ENCODE data around the gene CTNNB1.

CTNNB1 gene

DNA sequence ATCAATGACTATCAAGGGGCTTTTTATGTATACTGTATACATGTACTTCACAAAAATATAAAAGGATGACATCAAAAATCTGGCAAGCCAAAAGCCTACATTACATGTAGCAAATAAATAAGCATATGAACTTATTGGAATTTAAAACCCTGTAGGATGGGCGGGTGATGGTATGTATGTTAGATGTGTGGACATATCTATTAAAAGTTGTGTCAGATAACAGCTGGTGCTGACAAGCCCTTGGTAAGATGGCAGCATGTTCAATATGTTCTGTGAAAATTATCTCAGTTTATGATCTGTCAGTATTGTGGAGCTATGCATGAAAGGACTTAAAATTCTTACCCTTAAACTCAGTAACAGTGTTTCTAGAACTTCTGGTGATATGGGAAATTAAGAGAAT lies 20.1 kb downstream of the CTNNB1 start:
- Mint-ChIP-seq H3K36me3 (peaks cover 19% of the 10 kb centered on the region), H3K9me3 (no peaks in the 10 kb centered on the region), H3K27ac (no peak overlapping the region), H3K4me1 (peaks cover 22% of the 10 kb centered on the region), H3K4me3 (no peak overlapping the region), H3K27me3 (no peaks in the 10 kb centered on the region)
- CTCF ChIA-PET = no interaction called here
- DNase-seq = no peak

DNA sequence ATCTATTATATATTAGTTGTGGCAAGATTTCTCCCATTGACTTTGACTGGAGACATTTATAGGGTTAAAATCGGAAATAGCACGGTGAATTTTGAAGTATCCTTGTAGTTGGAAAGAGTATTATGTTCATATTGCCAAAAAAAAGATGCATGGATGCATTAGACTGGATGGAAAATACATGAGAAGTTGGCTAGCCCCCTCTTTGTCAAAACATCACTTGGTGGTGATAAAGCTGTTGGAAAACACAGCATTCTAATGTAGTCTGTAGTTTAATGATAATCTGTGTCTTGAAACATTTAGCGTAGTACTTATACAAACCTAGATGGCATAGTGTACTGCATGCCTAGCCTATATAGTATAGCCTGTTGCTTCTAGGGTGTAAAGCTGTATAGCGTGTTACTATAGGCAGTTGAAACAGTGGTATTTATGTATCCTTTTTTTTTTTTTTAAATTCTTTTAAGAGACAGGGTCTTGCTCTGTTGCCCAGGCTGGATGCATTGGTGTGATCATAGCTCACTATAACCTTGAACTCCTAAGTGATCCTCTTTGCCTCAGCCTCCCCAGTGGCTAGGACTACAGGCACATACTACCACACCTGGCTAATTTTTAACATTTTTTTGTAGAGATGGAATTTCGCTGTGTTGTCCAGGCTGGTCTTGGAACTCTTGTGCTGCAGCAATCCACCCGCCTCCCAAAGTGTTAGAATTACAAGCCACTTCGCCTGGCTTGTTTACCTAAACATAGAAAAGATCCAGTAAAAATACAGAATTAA lies 21.8 kb downstream of the CTNNB1 start:
- H3K27me3 Mint-ChIP-seq = no peaks in the 10 kb centered on the region
- H3K27ac Mint-ChIP-seq = no peak overlapping the region
- H3K4me3 Mint-ChIP-seq = no peak overlapping the region
- no peak for DNase-seq
- H3K36me3 Mint-ChIP-seq = peaks cover 24% of the 10 kb centered on the region
- CTCF ChIA-PET = no interaction called here
- no peaks in the 10 kb centered on the region for H3K9me3 Mint-ChIP-seq
- H3K4me1 Mint-ChIP-seq = peaks cover 19% of the 10 kb centered on the region

DNA sequence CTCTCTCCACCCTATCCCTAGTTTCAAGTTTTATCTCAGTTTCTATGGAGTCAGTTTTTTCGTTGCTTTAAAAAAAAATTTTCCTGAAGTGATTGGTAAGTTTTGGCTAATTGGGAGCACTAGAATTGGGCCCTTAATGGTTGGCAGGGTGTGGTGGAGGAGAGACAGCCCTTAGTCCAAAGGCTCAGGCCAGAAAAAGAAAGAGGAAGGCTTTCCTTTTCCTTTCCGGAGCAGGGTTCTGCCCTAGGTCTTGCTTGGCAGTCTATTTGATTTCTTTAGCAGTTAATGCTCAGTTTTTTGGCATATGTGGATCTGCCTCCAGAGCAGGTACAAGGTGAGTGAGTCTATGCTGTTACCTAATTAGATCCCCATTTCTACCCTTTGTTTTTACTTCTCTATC lies 22.7 kb downstream of the CTNNB1 start:
- Mint-ChIP-seq H3K27ac (no peak overlapping the region), H3K9me3 (no peaks in the 10 kb centered on the region), H3K27me3 (no peaks in the 10 kb centered on the region), H3K4me3 (no peak overlapping the region), H3K36me3 (peaks cover 30% of the 10 kb centered on the region), H3K4me1 (peaks cover 15% of the 10 kb centered on the region)
- no peak for DNase-seq
- CTCF ChIA-PET = no interaction called here

DNA sequence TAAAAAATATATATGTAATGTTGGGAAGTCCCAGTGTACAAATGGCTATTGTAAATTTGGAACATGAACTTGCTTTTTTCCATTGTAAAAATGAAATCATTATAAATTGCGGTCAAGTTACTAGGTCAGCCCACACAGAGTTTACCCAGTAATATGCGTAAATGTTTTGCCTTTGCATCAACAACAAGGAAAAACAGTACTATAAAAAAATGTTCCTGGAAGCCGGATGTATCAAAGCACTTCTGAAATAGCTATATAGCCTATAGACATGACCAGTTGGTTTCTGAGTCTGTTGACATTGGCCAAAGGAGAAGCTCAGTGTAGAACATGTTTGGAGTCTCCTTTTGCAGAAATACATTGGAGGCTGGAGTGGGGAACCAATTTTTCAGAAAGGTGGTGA lies 23.2 kb downstream of the CTNNB1 start:
- CTCF ChIA-PET = no interaction called here

DNA sequence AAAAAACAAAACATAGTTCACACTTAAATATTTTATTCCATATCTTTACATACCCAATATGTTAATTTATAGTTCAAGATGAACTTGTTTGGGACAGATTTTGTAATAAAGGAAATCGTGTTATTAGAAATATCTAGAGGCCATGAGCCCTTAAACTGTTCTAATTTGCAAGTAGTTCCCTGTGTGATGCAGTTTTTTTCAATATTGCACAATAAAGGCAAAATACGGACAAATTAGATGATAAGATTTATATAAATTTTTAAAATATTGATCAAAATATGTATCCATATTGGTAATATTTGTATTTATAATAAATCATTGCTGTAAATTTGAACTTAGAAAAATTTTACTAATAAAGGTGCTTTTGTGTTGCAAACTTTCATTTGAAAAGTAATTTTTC lies 23.8 kb downstream of the CTNNB1 start:
- peaks cover 11% of the 10 kb centered on the region for H3K4me1 Mint-ChIP-seq
- H3K27ac Mint-ChIP-seq = no peak overlapping the region
- CTCF ChIA-PET = no interaction called here
- H3K4me3 Mint-ChIP-seq = no peak overlapping the region
- H3K36me3 Mint-ChIP-seq = peaks cover 38% of the 10 kb centered on the region
- no peaks in the 10 kb centered on the region for H3K27me3 Mint-ChIP-seq
- no peaks in the 10 kb centered on the region for H3K9me3 Mint-ChIP-seq
- no peak for DNase-seq

More for the DNA sequence above, 23.2 kb downstream of the CTNNB1 start:
- Mint-ChIP-seq H3K4me3 (no peak overlapping the region), H3K27me3 (no peaks in the 10 kb centered on the region), H3K9me3 (no peaks in the 10 kb centered on the region), H3K36me3 (peaks cover 33% of the 10 kb centered on the region), H3K27ac (no peak overlapping the region), H3K4me1 (peaks cover 14% of the 10 kb centered on the region)
- no peak for DNase-seq

DNA sequence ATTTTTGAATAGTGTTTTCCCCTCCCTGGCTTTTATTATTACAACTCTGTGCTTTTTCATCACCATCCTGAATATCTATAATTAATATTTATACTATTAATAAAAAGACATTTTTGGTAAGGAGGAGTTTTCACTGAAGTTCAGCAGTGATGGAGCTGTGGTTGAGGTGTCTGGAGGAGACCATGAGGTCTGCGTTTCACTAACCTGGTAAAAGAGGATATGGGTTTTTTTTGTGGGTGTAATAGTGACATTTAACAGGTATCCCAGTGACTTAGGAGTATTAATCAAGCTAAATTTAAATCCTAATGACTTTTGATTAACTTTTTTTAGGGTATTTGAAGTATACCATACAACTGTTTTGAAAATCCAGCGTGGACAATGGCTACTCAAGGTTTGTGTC lies 24.4 kb downstream of the CTNNB1 start:
- DNase-seq = no peak
- CTCF ChIA-PET = no interaction called here
- no peak overlapping the region for H3K4me3 Mint-ChIP-seq
- H3K9me3 Mint-ChIP-seq = no peaks in the 10 kb centered on the region
- H3K27me3 Mint-ChIP-seq = no peaks in the 10 kb centered on the region
- H3K36me3 Mint-ChIP-seq = peaks cover 44% of the 10 kb centered on the region
- no peak overlapping the region for H3K27ac Mint-ChIP-seq
- peaks cover 11% of the 10 kb centered on the region for H3K4me1 Mint-ChIP-seq

DNA sequence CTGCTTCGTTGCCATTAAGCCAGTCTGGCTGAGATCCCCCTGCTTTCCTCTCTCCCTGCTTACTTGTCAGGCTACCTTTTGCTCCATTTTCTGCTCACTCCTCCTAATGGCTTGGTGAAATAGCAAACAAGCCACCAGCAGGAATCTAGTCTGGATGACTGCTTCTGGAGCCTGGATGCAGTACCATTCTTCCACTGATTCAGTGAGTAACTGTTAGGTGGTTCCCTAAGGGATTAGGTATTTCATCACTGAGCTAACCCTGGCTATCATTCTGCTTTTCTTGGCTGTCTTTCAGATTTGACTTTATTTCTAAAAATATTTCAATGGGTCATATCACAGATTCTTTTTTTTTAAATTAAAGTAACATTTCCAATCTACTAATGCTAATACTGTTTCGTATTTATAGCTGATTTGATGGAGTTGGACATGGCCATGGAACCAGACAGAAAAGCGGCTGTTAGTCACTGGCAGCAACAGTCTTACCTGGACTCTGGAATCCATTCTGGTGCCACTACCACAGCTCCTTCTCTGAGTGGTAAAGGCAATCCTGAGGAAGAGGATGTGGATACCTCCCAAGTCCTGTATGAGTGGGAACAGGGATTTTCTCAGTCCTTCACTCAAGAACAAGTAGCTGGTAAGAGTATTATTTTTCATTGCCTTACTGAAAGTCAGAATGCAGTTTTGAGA lies 25.0 kb downstream of the CTNNB1 start:
- no peaks in the 10 kb centered on the region for H3K27me3 Mint-ChIP-seq
- peaks cover 49% of the 10 kb centered on the region for H3K36me3 Mint-ChIP-seq
- no peak overlapping the region for H3K4me3 Mint-ChIP-seq
- H3K9me3 Mint-ChIP-seq = no peaks in the 10 kb centered on the region
- peaks cover 11% of the 10 kb centered on the region for H3K4me1 Mint-ChIP-seq
- H3K27ac Mint-ChIP-seq = no peak overlapping the region
- CTCF ChIA-PET = interaction anchor here (0.9 kb wide), 1 partner anchor 428 kb away, joined by 3 read pairs; no protein-coding TSS in a partner anchor
- DNase-seq = no peak

DNA sequence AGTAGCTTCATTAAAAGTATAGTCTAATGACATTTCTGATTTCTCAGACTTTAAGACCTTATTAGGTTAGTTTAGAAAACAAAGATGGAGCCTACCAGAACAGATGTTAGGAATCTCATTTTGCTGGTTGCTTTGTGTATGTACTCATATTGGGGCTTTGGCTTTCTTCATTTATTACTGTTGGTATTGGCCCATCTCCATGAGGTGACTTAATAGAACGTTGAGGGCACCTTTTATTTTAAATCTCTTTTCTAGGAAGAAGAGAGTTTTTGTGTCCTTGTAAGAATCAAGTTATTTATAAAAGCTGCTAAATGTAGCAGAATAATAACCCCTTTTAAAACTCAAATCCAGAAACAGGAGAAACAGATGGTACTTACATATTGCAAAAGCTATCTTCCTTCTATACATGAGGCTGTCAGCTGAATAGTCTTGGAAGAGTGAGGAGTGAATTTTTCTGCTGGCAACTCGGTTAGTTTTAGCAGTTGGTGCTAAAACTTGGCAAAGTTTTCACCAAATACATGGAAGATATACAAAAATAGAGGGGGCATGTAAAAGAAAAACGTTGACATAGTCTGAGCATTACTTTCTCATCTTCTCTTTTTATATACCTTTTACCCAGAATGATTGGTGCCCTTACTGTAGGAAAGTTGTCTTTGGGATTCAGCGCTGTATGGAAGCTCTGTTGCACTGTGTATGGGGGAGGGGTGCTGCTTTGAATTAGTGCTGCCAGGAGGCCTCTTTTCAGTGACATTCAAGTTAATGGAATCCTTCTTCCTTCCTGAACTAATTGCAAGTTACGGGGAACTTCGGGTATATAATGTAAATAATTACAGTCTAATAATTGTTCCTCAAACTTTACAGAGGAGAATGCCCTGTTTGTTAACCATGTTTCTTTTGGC lies 35.8 kb downstream of the CTNNB1 start:
- Mint-ChIP-seq H3K9me3 (no peaks in the 10 kb centered on the region), H3K27me3 (no peaks in the 10 kb centered on the region), H3K4me3 (no peak overlapping the region), H3K36me3 (peaks cover 76% of the 10 kb centered on the region), H3K27ac (no peak overlapping the region), H3K4me1 (no peaks in the 10 kb centered on the region)
- CTCF ChIA-PET = interaction anchor here (1.4 kb wide), 1 partner anchor 16 kb away, joined by 3 read pairs; no protein-coding TSS in a partner anchor
- no peak for DNase-seq

DNA sequence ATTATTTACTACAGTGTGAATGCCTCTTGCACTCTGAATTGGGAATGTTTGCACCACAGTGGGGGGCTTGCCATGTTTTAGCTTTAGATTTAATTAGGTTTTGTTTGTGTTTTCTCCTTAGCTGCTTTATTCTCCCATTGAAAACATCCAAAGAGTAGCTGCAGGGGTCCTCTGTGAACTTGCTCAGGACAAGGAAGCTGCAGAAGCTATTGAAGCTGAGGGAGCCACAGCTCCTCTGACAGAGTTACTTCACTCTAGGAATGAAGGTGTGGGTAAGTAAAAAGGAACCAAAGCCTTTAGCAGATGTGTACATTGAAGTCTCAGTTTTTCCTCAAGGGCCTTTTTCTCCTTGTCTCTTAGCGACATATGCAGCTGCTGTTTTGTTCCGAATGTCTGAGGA lies 36.9 kb downstream of the CTNNB1 start:
- DNase-seq = no peak
- CTCF ChIA-PET = no interaction called here
- Mint-ChIP-seq H3K27ac (no peak overlapping the region), H3K4me3 (no peak overlapping the region), H3K27me3 (no peaks in the 10 kb centered on the region), H3K36me3 (peaks cover 73% of the 10 kb centered on the region), H3K9me3 (no peaks in the 10 kb centered on the region), H3K4me1 (no peaks in the 10 kb centered on the region)

DNA sequence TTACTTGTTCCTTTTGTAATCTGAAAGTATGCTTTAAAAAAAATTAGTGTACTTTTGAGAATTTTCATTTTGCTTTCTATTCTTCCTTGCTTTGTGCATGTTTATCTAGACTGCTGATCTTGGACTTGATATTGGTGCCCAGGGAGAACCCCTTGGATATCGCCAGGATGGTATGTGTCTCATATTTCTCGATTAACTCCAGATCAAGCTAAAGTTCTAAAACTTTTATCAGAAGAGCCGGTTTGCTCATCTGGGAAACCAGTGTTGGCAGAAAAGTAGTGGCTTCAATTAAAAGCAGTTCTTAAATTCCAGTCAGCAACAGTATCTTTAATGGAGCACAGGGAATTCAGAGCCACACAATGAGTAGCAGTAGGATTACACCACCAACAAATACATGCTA lies 38.6 kb downstream of the CTNNB1 start:
- CTCF ChIA-PET = no interaction called here
- Mint-ChIP-seq H3K9me3 (no peaks in the 10 kb centered on the region), H3K27me3 (no peaks in the 10 kb centered on the region), H3K4me1 (no peaks in the 10 kb centered on the region), H3K27ac (no peak overlapping the region), H3K36me3 (peaks cover 67% of the 10 kb centered on the region), H3K4me3 (no peak overlapping the region)
- no peak for DNase-seq

DNA sequence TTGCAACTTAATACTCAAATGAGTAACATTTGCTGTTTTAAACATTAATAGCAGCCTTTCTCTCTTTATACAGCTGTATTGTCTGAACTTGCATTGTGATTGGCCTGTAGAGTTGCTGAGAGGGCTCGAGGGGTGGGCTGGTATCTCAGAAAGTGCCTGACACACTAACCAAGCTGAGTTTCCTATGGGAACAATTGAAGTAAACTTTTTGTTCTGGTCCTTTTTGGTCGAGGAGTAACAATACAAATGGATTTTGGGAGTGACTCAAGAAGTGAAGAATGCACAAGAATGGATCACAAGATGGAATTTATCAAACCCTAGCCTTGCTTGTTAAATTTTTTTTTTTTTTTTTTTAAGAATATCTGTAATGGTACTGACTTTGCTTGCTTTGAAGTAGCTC lies 40.3 kb downstream of the CTNNB1 start:
- H3K27ac Mint-ChIP-seq = no peak overlapping the region
- DNase-seq = no peak
- CTCF ChIA-PET = no interaction called here
- no peaks in the 10 kb centered on the region for H3K27me3 Mint-ChIP-seq
- no peak overlapping the region for H3K4me3 Mint-ChIP-seq
- H3K36me3 Mint-ChIP-seq = peaks cover 56% of the 10 kb centered on the region
- no peaks in the 10 kb centered on the region for H3K9me3 Mint-ChIP-seq
- H3K4me1 Mint-ChIP-seq = no peaks in the 10 kb centered on the region

DNA sequence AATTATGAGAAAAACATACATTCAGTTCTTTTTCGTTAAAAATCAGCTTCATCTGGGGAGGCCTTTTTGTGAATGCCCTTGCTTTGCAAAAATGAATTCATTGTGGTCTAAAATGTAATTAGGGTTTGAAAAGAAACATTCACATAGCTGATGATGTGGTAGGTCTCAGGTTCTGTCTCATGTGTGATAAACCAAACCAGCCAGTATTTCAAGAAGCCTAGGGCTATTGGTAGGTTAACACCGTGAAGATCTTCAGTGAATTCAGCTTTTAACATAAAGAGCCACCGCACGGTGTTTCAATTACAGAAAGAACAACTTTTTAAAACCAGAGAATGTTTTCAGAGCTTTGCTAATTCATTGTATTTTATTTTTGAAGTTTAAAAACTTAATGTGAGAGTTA lies 41.9 kb downstream of the CTNNB1 start:
- Mint-ChIP-seq H3K27ac (no peak overlapping the region), H3K36me3 (peaks cover 48% of the 10 kb centered on the region)
- CTCF ChIA-PET = interaction anchor here (1.0 kb wide), 1 partner anchor 14 kb away, joined by 3 read pairs; no protein-coding TSS in a partner anchor

DNA sequence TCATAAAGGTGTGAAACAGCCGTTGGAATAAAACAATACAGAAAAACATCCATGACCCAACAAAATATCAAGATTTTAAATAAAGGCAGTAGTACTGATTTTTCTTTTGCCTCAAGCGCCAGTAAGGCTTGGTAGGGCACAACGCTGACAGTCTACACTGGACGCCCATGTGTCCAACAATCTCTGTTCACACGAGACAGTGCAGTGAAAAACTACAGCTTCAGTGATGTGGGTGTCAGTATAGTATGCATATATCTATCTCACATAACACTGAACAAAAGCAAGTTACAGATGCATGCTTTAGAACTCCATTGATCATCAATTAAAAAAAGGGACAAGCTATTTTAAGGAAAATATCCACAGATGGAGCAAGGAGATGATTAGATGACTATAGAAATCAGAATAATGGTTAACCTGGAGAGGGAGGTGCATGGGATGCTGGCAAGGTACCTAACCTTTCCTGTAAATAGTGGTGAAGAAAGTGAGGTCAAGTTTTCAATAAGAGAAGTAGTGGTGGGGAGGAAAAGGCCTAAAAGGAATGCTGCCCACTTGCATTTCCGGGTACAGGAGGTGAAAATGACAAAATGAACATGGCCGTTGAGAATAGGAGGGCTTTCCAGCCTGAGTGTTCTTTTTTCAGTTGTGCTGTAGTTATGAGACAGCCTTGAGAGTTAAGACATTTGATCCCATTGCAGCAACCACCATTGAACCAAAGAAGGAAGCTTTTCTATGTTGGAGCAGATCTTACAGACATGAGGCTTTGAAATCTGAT lies 42.7 kb downstream of the CTNNB1 start:
- Mint-ChIP-seq H3K27ac (peak overlapping the region; percentile 64), H3K9me3 (no peaks in the 10 kb centered on the region), H3K4me1 (no peaks in the 10 kb centered on the region), H3K4me3 (no peak overlapping the region), H3K27me3 (no peaks in the 10 kb centered on the region), H3K36me3 (peaks cover 45% of the 10 kb centered on the region)
- DNase-seq = no peak
- CTCF ChIA-PET = no interaction called here

More for the DNA sequence above, 41.9 kb downstream of the CTNNB1 start:
- H3K9me3 Mint-ChIP-seq = no peaks in the 10 kb centered on the region
- no peaks in the 10 kb centered on the region for H3K4me1 Mint-ChIP-seq
- no peaks in the 10 kb centered on the region for H3K27me3 Mint-ChIP-seq
- DNase-seq = no peak
- H3K4me3 Mint-ChIP-seq = no peak overlapping the region

DNA sequence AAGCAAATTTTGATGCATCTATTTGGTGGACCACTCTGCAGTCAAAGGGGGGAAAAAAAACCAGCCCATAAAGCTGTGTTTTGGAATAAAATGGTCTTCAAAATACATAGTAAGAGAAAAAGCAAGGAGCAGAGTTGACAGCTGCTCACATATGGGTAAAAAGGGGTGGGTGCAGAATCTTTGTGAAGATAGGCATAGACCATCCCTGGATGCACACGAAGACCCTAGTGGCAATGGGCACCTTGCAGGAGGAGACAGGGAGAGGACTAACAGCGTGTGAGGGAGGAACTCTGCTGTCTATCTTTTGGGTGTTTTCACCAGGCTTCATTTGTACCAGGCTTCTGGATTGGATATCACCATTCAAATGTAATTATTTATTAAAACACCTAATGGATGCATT lies 43.9 kb downstream of the CTNNB1 start:
- CTCF ChIA-PET = no interaction called here
- no peak for DNase-seq
- H3K27me3 Mint-ChIP-seq = no peaks in the 10 kb centered on the region
- H3K36me3 Mint-ChIP-seq = peaks cover 34% of the 10 kb centered on the region
- H3K9me3 Mint-ChIP-seq = no peaks in the 10 kb centered on the region
- H3K27ac Mint-ChIP-seq = no peak overlapping the region
- H3K4me1 Mint-ChIP-seq = no peaks in the 10 kb centered on the region
- no peak overlapping the region for H3K4me3 Mint-ChIP-seq
